NT2/D1 (cell line): ENCODE measurements around the gene ENTPD1.
A peak's percentile ranks its signal among the peaks of the same experiment; 100 is the strongest.

Experiments used
- DNase-seq: peaks from one replicate; pipeline ENCODE4 v3.0.0-alpha.2; 2011; ENCODE audit warnings: low read depth, low spot score
- H3K27me3 ChIP-seq: 2 replicates; pipeline ENCODE4 v1.6.0; 2011; ENCODE audit warnings: mild to moderate bottlenecking; ENCODE audit not compliant: insufficient read length, insufficient read depth
- H3K36me3 ChIP-seq: 2 replicates; pipeline ENCODE4 v1.6.1; 2011; ENCODE audit warnings: mild to moderate bottlenecking, low read length, mixed read lengths; ENCODE audit not compliant: insufficient read depth, insufficient read length
- H3K4me1 ChIP-seq: 2 replicates; pipeline ENCODE4 v1.5.1; 2011; ENCODE audit not compliant: insufficient read depth, insufficient read length
- H3K4me3 ChIP-seq: 2 replicates; pipeline ENCODE4 v1.5.1; 2011; ENCODE audit warnings: low read depth; ENCODE audit not compliant: insufficient read length
- H3K9ac ChIP-seq: 2 replicates; pipeline ENCODE4 v1.6.0; 2011; ENCODE audit warnings: low read depth; ENCODE audit not compliant: insufficient read length
- H3K9me3 ChIP-seq: 2 replicates; pipeline ENCODE4 v1.5.1; 2011; ENCODE audit warnings: mild to moderate bottlenecking, low read length; ENCODE audit not compliant: insufficient read depth
- SUZ12 ChIP-seq: IDR thresholded peaks from 2 replicates; pipeline ENCODE4 v1.6.1; 2011; ENCODE audit not compliant: insufficient read length, insufficient read depth; ENCODE audit errors: extremely low read depth
- YY1 ChIP-seq: IDR thresholded peaks from 2 replicates; pipeline ENCODE4 v1.6.1; 2011; ENCODE audit not compliant: insufficient read length, insufficient read depth
- ZNF274 ChIP-seq: IDR thresholded peaks from 2 replicates; pipeline ENCODE4 v1.6.1; 2011; ENCODE audit warnings: mild to moderate bottlenecking, low read depth, low read length

Gene ENTPD1

GRCh38 chr10:95841661-95842498, 85.9 kb downstream of the ENTPD1 start:
- H3K4me3 ChIP-seq: no peak overlapping the region
- H3K36me3 ChIP-seq: no peaks in the 10 kb centered on the region
- H3K27me3 ChIP-seq: no peaks in the 10 kb centered on the region
- DNase-seq: peak; percentile 6
- no peaks in the 10 kb centered on the region for H3K4me1 ChIP-seq
- H3K9ac ChIP-seq: no peak overlapping the region
- H3K9me3 ChIP-seq: no peaks in the 10 kb centered on the region
- TF ChIP-seq YY1 (no peak), ZNF274 (no peak), SUZ12 (no peak)

- H3K36me3 ChIP-seq: no peaks in the 10 kb centered on the region
- DNase-seq: no peak
- H3K4me3 ChIP-seq: no peak overlapping the region
Observed at GRCh38 chr10:95845411-95845810, 89.4 kb downstream of the ENTPD1 start.

GRCh38 chr10:95847007-95847406, 91.0 kb downstream of the ENTPD1 start:
- H3K4me1 ChIP-seq: no peaks in the 10 kb centered on the region
- no peak overlapping the region for H3K4me3 ChIP-seq
- no peaks in the 10 kb centered on the region for H3K27me3 ChIP-seq
- TF ChIP-seq SUZ12 (no peak), YY1 (no peak), ZNF274 (no peak)
- H3K9ac ChIP-seq: no peak overlapping the region
- DNase-seq: no peak
- H3K36me3 ChIP-seq: no peaks in the 10 kb centered on the region
- no peaks in the 10 kb centered on the region for H3K9me3 ChIP-seq

More at GRCh38 chr10:95845411-95845810, 89.4 kb downstream of the ENTPD1 start:
- Histone ChIP-seq H3K4me1 (no peaks in the 10 kb centered on the region), H3K27me3 (no peaks in the 10 kb centered on the region), H3K9ac (no peak overlapping the region), H3K9me3 (no peaks in the 10 kb centered on the region)
- TF ChIP-seq SUZ12: no peak
- no peak for TF ChIP-seq ZNF274
- TF ChIP-seq YY1: no peak

GRCh38 chr10:95848841-95849240, 92.9 kb downstream of the ENTPD1 start:
- DNase-seq: no peak
- Histone ChIP-seq H3K4me3 (no peak overlapping the region), H3K27me3 (no peaks in the 10 kb centered on the region), H3K9ac (no peak overlapping the region), H3K36me3 (no peaks in the 10 kb centered on the region), H3K4me1 (no peaks in the 10 kb centered on the region), H3K9me3 (no peaks in the 10 kb centered on the region)
- TF ChIP-seq ZNF274 (no peak), YY1 (no peak), SUZ12 (no peak)

GRCh38 chr10:95850791-95851190, 94.8 kb downstream of the ENTPD1 start:
- no peak for DNase-seq
- no peak for TF ChIP-seq ZNF274
- no peak for TF ChIP-seq SUZ12
- no peak for TF ChIP-seq YY1
- no peaks in the 10 kb centered on the region for H3K36me3 ChIP-seq
- H3K9me3 ChIP-seq: no peaks in the 10 kb centered on the region
- no peak overlapping the region for H3K9ac ChIP-seq
- H3K4me1 ChIP-seq: no peaks in the 10 kb centered on the region
- H3K27me3 ChIP-seq: no peaks in the 10 kb centered on the region
- no peak overlapping the region for H3K4me3 ChIP-seq

GRCh38 chr10:95860166-95860940, 104.4 kb downstream of the ENTPD1 start:
- no peak for DNase-seq
- Histone ChIP-seq H3K9ac (no peak overlapping the region), H3K9me3 (no peaks in the 10 kb centered on the region), H3K4me1 (no peaks in the 10 kb centered on the region), H3K27me3 (no peaks in the 10 kb centered on the region), H3K36me3 (no peaks in the 10 kb centered on the region), H3K4me3 (no peak overlapping the region)
- TF ChIP-seq YY1 (no peak), SUZ12 (no peak), ZNF274 (no peak)

- H3K4me3 ChIP-seq: no peak overlapping the region
- no peak for DNase-seq
Observed at GRCh38 chr10:95861386-95861785, 105.4 kb downstream of the ENTPD1 start.

More at GRCh38 chr10:95861386-95861785, 105.4 kb downstream of the ENTPD1 start:
- no peak overlapping the region for H3K9ac ChIP-seq
- no peaks in the 10 kb centered on the region for H3K4me1 ChIP-seq
- no peaks in the 10 kb centered on the region for H3K9me3 ChIP-seq
- no peaks in the 10 kb centered on the region for H3K27me3 ChIP-seq
- no peaks in the 10 kb centered on the region for H3K36me3 ChIP-seq
- TF ChIP-seq YY1 (no peak), ZNF274 (no peak), SUZ12 (no peak)
